HepG2 (cell line): ENCODE measurements around the gene SECTM1. TPM values are rescaled to one million over a fixed set of nuclear protein-coding genes. Genes with fewer than 3 reads are reported as not detected.

Experiments
- CHD2 ChIP-seq: IDR thresholded peaks from 2 replicates; pipeline ENCODE4 v1.6.1; 2011; ENCODE audit warnings: low read depth, low read length, improper control_type of control experiment
- ERF ChIP-seq: IDR thresholded peaks from 2 replicates; pipeline ENCODE4 v1.6.1; 2018; ENCODE audit warnings: missing biosample characterization, missing genetic modification reagents
- ETV6 ChIP-seq: sonication (generic); formaldehyde crosslinking; conservative IDR thresholded peaks from 2 replicates; pipeline ENCODE4 v1.4.0; 2020; ENCODE audit warnings: missing genetic modification reagents
- FIP1L1 ChIP-seq: fragments of 200-400 bp; formaldehyde crosslinking; IDR thresholded peaks from 2 replicates; pipeline ENCODE4 v1.6.1; 2018; ENCODE audit warnings: low read depth, mild to moderate bottlenecking, low read length, moderate library complexity, borderline replicate concordance; ENCODE audit not compliant: insufficient read depth
- FOXP1 ChIP-seq, 2 experiments: fragments of 450-650 bp in 1 of 2; IDR thresholded peaks; 2 replicates each; pipeline ENCODE4 v1.6.1; 2017 to 2018; ENCODE audit warnings: antibody characterized with exemption in 1 of 2
- GABPA ChIP-seq, 2 experiments: IDR thresholded peaks; 2 replicates each; pipeline ENCODE4 v1.6.1; 2011 to 2016; ENCODE audit warnings: low read depth in 2 of 2, low read length in 1 of 2, missing biosample characterization in 1 of 2, missing genetic modification characterization in 1 of 2
- MXD4 ChIP-seq: IDR thresholded peaks from 2 replicates; pipeline ENCODE4 v1.6.1; 2016; ENCODE audit warnings: mild to moderate bottlenecking, missing biosample characterization, missing genetic modification reagents
- NFE2 ChIP-seq: sonication (generic); formaldehyde crosslinking; IDR thresholded peaks from 2 replicates; pipeline ENCODE4 v1.4.0; 2020; ENCODE audit warnings: missing genetic modification reagents
- TOE1 ChIP-seq: sonication (generic); formaldehyde crosslinking; IDR thresholded peaks from 2 replicates; pipeline ENCODE4 v1.4.0; 2020; ENCODE audit warnings: mild to moderate bottlenecking, missing genetic modification reagents
- ZKSCAN1 ChIP-seq: fragments of 150-350 bp; IDR thresholded peaks from 2 replicates; pipeline ENCODE4 v1.6.1; 2014; ENCODE audit warnings: low read length
- ZNF253 ChIP-seq: sonication (generic); formaldehyde crosslinking; IDR thresholded peaks from 2 replicates; pipeline ENCODE4 v1.8.0; 2022; ENCODE audit warnings: mild to moderate bottlenecking, missing genetic modification reagents, borderline replicate concordance
- ZNF567 ChIP-seq: sonication (generic); formaldehyde crosslinking; IDR thresholded peaks from 2 replicates; pipeline ENCODE4 v1.8.1; 2023; ENCODE audit warnings: mild to moderate bottlenecking, missing genetic modification reagents, borderline replicate concordance
- polyA plus RNA-seq, 8 experiments: library from polyadenylated mRNA; depleted of rRNA in 3 of 8; stranded (reverse) in 7 of 8; unstranded in 1 of 8; fragments of >200 nt; fragmentation: Illumina TruSeq in 4 of 8; extraction: Trizol in 4 of 8; gene quantifications; 2 replicates each; pipeline versions ENCODE4 v1.2.1 to v1.2.3, GENCODE V29; 2011 to 2016; ENCODE audit warnings: low read depth in 4 of 8, missing spikeins in 1 of 8, mixed read lengths in 1 of 8; ENCODE audit not compliant: insufficient read depth in 1 of 8
- total RNA-seq, 5 experiments: library from RNA; depleted of rRNA; stranded (reverse); fragments of >200 nt; fragmentation: Illumina TruSeq; extraction: Trizol; gene quantifications; 2 replicates each; pipeline ENCODE4 v1.2.3, GENCODE V29; 2016; ENCODE audit warnings: low read depth in 1 of 5
- TF ChIP-seq, protein P1 (sequence below): sonication (generic); formaldehyde crosslinking; IDR thresholded peaks from 2 replicates; pipeline ENCODE4 v1.4.0; 2020; ENCODE audit warnings: mild to moderate bottlenecking, missing genetic modification reagents, borderline replicate concordance
- TF ChIP-seq, protein P2 (sequence below): IDR thresholded peaks from 2 replicates; pipeline ENCODE4 v1.6.1; 2016
- TF ChIP-seq, protein P3 (sequence below): sonication (generic); formaldehyde crosslinking; IDR thresholded peaks from 2 replicates; pipeline ENCODE4 v1.4.0; 2020; ENCODE audit warnings: missing genetic modification reagents
- TF ChIP-seq, protein P4 (sequence below): sonication (generic); formaldehyde crosslinking; IDR thresholded peaks from 2 replicates; pipeline ENCODE4 v1.4.0; 2020; ENCODE audit warnings: missing genetic modification reagents
- TF ChIP-seq, protein P5 (sequence below), 2 experiments: sonication (generic) in 1 of 2; formaldehyde crosslinking in 1 of 2; IDR thresholded peaks; 2 replicates each; pipeline versions ENCODE4 v1.5.1 to v1.6.1; 2011 to 2020; ENCODE audit warnings: borderline replicate concordance in 1 of 2, low read depth in 1 of 2, low read length in 1 of 2, mild to moderate bottlenecking in 1 of 2, missing genetic modification reagents in 1 of 2, moderate library complexity in 1 of 2

The SECTM1 gene
- total and polyA plus RNA-seq, 2 of the 13 experiments (the other 11 are each of a cell fraction or from before 2014, with no cell fraction given), result 3.5 to 5.3 TPM

DNA sequence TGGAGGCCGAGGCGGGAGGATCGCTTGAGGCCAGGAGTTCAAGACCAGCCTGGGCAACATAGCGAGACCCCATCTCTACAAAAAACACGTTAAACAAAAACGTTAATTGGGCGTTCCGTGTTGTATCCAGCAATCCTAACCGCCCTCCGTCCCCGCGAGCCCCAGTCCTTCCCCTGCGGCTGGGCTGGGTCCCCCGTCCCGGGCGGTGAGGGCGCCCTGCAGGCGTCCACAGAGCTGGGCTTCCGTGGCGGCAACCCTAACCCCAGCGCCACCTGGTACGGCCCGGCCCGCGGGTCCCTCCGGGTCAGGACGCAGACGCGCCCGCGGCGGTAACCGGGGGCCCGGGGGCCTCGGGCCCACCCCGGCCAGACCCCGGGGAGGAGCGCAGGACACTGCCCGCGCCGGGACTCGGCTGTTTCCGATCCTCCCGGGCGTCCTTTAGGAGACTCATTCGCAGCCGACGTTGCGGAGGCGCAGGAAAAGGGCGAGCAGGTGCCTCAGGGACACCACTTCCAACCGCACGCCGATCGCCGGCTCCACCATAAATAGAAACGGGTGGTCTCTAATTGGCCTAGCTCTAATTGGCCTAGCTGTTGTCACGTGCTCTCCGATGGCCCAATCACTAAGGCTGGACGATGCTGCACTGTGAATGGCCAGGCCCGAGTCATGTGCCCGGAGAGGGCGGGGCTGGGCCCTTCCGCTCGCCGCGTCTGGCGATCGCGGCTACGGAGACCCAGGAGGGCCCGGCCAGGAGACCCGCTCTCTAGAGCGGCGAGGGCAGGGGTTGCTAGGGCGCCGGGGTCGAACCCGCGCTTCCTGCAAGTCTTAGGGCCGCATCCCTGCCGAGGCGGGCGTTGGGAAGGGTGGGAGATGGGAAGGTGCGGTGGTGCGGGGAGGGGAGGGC, 41.1 kb downstream of the SECTM1 start (continued):
- TF ChIP-seq, protein P1, sequence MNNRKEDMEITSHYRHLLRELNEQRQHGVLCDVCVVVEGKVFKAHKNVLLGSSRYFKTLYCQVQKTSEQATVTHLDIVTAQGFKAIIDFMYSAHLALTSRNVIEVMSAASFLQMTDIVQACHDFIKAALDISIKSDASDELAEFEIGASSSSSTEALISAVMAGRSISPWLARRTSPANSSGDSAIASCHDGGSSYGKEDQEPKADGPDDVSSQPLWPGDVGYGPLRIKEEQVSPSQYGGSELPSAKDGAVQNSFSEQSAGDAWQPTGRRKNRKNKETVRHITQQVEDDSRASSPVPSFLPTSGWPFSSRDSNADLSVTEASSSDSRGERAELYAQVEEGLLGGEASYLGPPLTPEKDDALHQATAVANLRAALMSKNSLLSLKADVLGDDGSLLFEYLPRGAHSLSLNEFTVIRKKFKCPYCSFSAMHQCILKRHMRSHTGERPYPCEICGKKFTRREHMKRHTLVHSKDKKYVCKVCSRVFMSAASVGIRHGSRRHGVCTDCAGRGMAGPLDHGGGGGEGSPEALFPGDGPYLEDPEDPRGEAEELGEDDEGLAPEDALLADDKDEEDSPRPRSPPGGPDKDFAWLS (CRISPR knock-in tag), result peak; percentile 34; the same call in 1 of the 2 replicates
- TF ChIP-seq TOE1, result no peak
- peak; percentile 52; the same call in 1 of the 2 replicates for TF ChIP-seq FIP1L1
- TF ChIP-seq ZNF567, result 0 out of 2 replicates have a peak, but pooled peaks have one; percentile 75
- peak; percentile 46; the same call in 1 of the 2 replicates for TF ChIP-seq MXD4
- TF ChIP-seq, protein P2, sequence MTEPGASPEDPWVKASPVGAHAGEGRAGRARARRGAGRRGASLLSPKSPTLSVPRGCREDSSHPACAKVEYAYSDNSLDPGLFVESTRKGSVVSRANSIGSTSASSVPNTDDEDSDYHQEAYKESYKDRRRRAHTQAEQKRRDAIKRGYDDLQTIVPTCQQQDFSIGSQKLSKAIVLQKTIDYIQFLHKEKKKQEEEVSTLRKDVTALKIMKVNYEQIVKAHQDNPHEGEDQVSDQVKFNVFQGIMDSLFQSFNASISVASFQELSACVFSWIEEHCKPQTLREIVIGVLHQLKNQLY (CRISPR knock-in tag), result peak; percentile 25; the same call in 1 of the 2 replicates
- no peak for TF ChIP-seq FOXP1 (IDR thresholded peaks at IDR 0.05)
- no peak for TF ChIP-seq FOXP1 (CRISPR knock-in tag; IDR thresholded peaks at IDR 0.05)
- TF ChIP-seq CHD2, result peak; percentile 43; the same call in 1 of the 2 replicates
- TF ChIP-seq, protein P3, sequence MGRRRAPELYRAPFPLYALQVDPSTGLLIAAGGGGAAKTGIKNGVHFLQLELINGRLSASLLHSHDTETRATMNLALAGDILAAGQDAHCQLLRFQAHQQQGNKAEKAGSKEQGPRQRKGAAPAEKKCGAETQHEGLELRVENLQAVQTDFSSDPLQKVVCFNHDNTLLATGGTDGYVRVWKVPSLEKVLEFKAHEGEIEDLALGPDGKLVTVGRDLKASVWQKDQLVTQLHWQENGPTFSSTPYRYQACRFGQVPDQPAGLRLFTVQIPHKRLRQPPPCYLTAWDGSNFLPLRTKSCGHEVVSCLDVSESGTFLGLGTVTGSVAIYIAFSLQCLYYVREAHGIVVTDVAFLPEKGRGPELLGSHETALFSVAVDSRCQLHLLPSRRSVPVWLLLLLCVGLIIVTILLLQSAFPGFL (CRISPR knock-in tag), result no peak
- TF ChIP-seq ETV6 (CRISPR knock-in tag), result no peak; the same call in none of the 2 replicates
- TF ChIP-seq NFE2 (CRISPR knock-in tag), result no peak
- peak; percentile 9; the same call in 1 of the 2 replicates for TF ChIP-seq ZKSCAN1
- TF ChIP-seq, protein P4, sequence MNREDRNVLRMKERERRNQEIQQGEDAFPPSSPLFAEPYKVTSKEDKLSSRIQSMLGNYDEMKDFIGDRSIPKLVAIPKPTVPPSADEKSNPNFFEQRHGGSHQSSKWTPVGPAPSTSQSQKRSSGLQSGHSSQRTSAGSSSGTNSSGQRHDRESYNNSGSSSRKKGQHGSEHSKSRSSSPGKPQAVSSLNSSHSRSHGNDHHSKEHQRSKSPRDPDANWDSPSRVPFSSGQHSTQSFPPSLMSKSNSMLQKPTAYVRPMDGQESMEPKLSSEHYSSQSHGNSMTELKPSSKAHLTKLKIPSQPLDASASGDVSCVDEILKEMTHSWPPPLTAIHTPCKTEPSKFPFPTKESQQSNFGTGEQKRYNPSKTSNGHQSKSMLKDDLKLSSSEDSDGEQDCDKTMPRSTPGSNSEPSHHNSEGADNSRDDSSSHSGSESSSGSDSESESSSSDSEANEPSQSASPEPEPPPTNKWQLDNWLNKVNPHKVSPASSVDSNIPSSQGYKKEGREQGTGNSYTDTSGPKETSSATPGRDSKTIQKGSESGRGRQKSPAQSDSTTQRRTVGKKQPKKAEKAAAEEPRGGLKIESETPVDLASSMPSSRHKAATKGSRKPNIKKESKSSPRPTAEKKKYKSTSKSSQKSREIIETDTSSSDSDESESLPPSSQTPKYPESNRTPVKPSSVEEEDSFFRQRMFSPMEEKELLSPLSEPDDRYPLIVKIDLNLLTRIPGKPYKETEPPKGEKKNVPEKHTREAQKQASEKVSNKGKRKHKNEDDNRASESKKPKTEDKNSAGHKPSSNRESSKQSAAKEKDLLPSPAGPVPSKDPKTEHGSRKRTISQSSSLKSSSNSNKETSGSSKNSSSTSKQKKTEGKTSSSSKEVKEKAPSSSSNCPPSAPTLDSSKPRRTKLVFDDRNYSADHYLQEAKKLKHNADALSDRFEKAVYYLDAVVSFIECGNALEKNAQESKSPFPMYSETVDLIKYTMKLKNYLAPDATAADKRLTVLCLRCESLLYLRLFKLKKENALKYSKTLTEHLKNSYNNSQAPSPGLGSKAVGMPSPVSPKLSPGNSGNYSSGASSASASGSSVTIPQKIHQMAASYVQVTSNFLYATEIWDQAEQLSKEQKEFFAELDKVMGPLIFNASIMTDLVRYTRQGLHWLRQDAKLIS (CRISPR knock-in tag), result no peak
- peak; percentile 64; the same call in 1 of the 2 replicates for TF ChIP-seq ERF (CRISPR knock-in tag)
- TF ChIP-seq, protein P5, sequence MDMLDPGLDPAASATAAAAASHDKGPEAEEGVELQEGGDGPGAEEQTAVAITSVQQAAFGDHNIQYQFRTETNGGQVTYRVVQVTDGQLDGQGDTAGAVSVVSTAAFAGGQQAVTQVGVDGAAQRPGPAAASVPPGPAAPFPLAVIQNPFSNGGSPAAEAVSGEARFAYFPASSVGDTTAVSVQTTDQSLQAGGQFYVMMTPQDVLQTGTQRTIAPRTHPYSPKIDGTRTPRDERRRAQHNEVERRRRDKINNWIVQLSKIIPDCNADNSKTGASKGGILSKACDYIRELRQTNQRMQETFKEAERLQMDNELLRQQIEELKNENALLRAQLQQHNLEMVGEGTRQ (IDR thresholded peaks at IDR 0.05; ENCODE audit: low read depth, low read length), result peak; percentile 99
- TF ChIP-seq, protein P5 (CRISPR knock-in tag; IDR thresholded peaks at IDR 0.05; ENCODE audit: borderline replicate concordance), result peak; percentile 99
- TF ChIP-seq ZNF253 (CRISPR knock-in tag), result peak; percentile 77
- peak; percentile 46; the same call in 1 of the 2 replicates for TF ChIP-seq GABPA (IDR thresholded peaks at IDR 0.05; ENCODE audit: low read depth, low read length)
- peak; percentile 73 for TF ChIP-seq GABPA (CRISPR knock-in tag; IDR thresholded peaks at IDR 0.05; ENCODE audit: low read depth)
